ENCODE data around the gene ZNF133.
"Not testable (repeated sequence)": the region's sequence is repeated elsewhere in the genome, so short reads cannot be mapped to it uniquely, and the experiment has no call there.

ZNF133 gene

DNA sequence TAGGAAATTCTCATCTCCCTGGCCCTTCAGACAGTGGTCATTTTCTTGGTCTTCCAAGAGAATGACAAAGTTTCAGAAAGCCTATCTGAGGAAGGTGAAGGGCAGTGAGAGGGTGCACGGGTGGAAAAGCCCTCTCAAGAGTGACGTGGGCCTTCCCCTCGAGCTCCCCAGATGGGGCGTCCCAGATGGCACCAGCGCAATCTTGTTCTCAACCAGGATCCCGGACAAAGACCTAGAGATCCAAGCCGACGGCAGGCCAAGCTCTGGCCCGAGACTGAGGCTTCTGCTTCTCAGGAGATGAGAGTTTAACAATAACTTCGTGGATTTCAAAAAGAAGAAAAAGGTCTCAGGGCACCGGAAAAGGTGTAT is 797 bp upstream of the ZNF133 start:
- DNase-seq, result no peak

- DNase-seq, result no peak
These were observed 481 bp downstream of the ZNF133 start for GRCh38 chr20:18288749-18289267.

GRCh38 chr20:18289306-18289705 is 979 bp downstream of the ZNF133 start:
- DNase-seq, result no peak

- DNase-seq, result no peak
These were observed 11.0 kb downstream of the ZNF133 start for GRCh38 chr20:18299364-18299763.

DNA sequence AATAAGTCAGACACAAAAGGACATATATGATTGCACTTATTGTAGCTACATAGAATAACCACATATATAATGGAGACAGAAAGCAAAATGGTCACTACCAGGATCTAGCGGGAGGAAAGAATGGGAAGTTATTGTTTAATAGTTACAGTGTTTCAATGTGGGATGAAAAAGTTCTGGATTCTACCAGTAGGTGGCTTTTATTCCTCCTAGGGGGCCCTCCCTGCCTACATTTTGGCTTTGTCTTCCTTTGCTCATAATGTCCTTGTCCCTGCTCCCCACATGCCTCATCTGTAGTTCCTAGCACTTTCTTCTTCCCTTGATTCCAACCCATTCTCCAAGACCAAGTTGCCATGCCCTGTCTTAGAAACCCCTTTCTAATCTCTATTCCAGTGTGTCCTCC is 16.3 kb downstream of the ZNF133 start:
- DNase-seq, result no peak

GRCh38 chr20:18307301-18307700 is 19.0 kb downstream of the ZNF133 start:
- DNase-seq, result no peak

- DNase-seq, result no peak
These were observed 21.7 kb downstream of the ZNF133 start for GRCh38 chr20:18310051-18310450.

GRCh38 chr20:18310592-18310991 is 22.3 kb downstream of the ZNF133 start:
- DNase-seq, result no peak

DNA sequence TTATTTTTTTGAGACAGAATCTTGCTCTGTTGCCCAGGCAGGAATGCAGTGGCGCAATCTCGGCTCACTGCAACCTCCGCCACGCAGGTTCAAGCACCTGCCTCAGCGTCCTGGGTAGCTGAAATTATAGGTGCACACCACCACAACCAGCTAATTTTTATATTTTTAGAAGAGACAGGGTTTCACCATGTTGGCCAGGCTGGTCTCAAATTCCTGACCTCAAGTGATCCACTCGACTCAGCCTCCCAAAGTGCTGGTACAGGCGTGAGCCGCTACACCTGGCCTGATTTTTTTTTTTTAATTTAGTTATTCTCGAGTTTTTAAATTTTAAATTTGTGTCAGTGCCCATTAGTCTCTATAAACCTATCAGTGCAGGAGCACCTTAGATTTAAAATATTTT is 24.4 kb downstream of the ZNF133 start:
- no peak for DNase-seq

DNA sequence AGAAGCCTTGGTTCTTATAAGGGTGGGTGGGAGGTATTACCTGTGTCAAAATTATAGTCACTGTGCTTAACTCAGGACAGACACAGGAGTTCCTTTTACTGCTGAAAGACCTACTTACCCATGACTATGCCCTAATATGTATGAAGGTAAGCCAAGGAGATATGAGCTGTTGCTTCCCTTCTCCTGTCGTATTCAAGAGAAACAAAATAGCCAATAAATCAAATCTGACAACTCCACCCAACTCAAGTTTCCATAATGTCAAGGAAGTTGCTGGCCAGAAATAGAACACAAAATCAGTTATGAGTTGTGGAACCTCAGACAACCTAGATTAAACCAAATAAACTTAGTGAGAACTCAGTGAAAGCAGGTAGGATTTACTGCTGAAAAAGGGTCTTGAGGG is 25.1 kb downstream of the ZNF133 start:
- DNase-seq, result no peak

GRCh38 chr20:18314786-18315406 is 26.6 kb downstream of the ZNF133 start:
- no peak for DNase-seq

DNA sequence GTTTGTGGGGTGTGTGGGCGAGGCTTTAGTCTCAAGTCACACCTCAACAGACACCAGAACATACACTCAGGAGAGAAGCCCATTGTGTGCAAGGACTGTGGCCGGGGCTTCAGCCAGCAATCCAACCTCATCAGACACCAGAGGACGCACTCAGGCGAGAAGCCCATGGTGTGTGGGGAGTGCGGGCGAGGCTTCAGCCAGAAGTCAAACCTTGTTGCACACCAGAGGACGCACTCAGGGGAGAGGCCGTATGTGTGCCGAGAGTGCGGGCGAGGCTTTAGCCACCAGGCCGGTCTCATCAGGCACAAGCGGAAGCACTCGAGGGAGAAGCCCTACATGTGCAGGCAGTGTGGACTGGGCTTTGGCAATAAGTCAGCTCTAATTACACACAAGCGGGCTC is 27.8 kb downstream of the ZNF133 start:
- DNase-seq, result no peak

- DNase-seq, result no peak
These were observed 33.0 kb downstream of the ZNF133 start for GRCh38 chr20:18321316-18321715.

- no peak for DNase-seq
These were observed 33.9 kb downstream of the ZNF133 start for GRCh38 chr20:18321976-18322950.

DNA sequence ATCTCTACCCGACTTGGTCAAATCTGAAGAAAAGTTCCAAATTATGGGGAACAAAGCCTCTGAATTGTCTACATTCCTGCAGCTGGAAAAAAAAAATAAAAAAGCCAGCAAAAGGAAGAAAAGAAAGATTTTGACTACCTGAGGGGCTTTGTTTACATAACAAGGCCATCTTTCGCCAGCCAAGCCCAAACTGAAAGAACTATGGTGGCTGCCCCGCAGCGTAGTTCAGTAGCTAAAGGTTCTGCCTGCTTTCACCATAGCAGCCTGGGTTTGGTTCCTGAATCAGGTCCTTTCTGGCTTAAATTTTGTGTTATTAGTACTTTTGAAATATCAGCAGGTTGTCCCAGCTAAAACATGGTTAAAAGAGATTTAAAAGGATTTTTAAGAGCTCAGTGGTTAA is 35.4 kb downstream of the ZNF133 start:
- no peak for DNase-seq

- DNase-seq, result no peak
These were observed 36.3 kb downstream of the ZNF133 start for GRCh38 chr20:18324596-18325089.

- DNase-seq, result no peak
These were observed 38.7 kb downstream of the ZNF133 start for GRCh38 chr20:18326990-18327389.

GRCh38 chr20:18331694-18332093 is 43.4 kb downstream of the ZNF133 start:
- no peak for DNase-seq

- not testable (repeated sequence) for DNase-seq
These were observed 61.4 kb downstream of the ZNF133 start for GRCh38 chr20:18349749-18350148.

DNA sequence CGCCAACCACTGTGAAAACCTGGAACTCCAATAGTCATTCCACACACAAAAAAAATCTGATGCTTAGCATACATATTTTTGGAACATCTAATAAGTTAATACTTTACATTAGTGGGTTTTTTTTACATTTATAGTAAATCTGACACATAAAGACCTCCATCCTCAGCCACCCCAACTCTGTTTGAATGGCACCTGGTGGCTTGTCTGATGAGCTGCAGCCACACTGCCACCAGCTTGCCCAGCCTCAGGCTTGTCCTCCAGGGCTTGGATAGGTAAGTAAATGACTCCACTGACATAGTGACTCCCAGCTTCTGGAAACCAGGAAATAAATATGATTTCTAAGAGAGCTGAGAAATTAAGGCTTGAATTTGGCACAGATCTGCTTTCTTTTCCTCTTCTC is 71.5 kb downstream of the ZNF133 start:
- DNase-seq, result no peak

GRCh38 chr20:18360635-18361034 is 72.3 kb downstream of the ZNF133 start:
- DNase-seq, result no peak

- DNase-seq, result no peak
These were observed 73.4 kb downstream of the ZNF133 start for GRCh38 chr20:18361678-18362077.

GRCh38 chr20:18362916-18363315 is 74.6 kb downstream of the ZNF133 start:
- DNase-seq, result no peak

- DNase-seq, result no peak
These were observed 75.4 kb downstream of the ZNF133 start for GRCh38 chr20:18363708-18364107.

All from NCI-H774 (cell line).